Endothelial cell of hepatic sinusoid (primary cell): ENCODE data around the gene BTBD16.

Experiments
- in situ Hi-C: cut with HindIII; loops from 2 replicates; pipeline ENCODE4 v1.10.0; 2017; ENCODE audit warnings: low sequenced_read_pairs

The BTBD16 gene

GRCh38 chr10:122293156-122293960 is 22.3 kb downstream of the BTBD16 start:
- in situ Hi-C loops = no loop called here

- in situ Hi-C loops = no loop called here
Observed at GRCh38 chr10:122293961-122294380, 22.9 kb downstream of the BTBD16 start.

- in situ Hi-C loops = no loop called here
Observed at GRCh38 chr10:122294511-122295450, 23.7 kb downstream of the BTBD16 start.

- in situ Hi-C loops = no loop called here
Observed at GRCh38 chr10:122295451-122295809, 24.3 kb downstream of the BTBD16 start.

GRCh38 chr10:122296363-122297120 is 25.4 kb downstream of the BTBD16 start:
- in situ Hi-C loops = no loop called here

GRCh38 chr10:122297583-122297982 is 26.5 kb downstream of the BTBD16 start:
- in situ Hi-C loops = no loop called here

GRCh38 chr10:122298206-122298597 is 27.1 kb downstream of the BTBD16 start:
- in situ Hi-C loops = no loop called here

- in situ Hi-C loops = no loop called here
Observed at GRCh38 chr10:122298598-122299301, 27.7 kb downstream of the BTBD16 start.

- in situ Hi-C loops = loop anchor here (5.0 kb wide), 1 partner anchor 133 kb away; no protein-coding TSS in a partner anchor
Observed at GRCh38 chr10:122299423-122300075, 28.5 kb downstream of the BTBD16 start.

- in situ Hi-C loops = loop anchor here (5.0 kb wide), 1 partner anchor 131 kb away; no protein-coding TSS in a partner anchor
Observed at GRCh38 chr10:122301055-122301810, 30.1 kb downstream of the BTBD16 start.

- in situ Hi-C loops = loop anchor here (5.0 kb wide), 1 partner anchor 131 kb away; no protein-coding TSS in a partner anchor
Observed at GRCh38 chr10:122301811-122302115, 30.7 kb downstream of the BTBD16 start.

GRCh38 chr10:122302315-122302714 is 31.2 kb downstream of the BTBD16 start:
- in situ Hi-C loops = loop anchor here (5.0 kb wide), 1 partner anchor 130 kb away; no protein-coding TSS in a partner anchor

GRCh38 chr10:122303271-122304053 is 32.4 kb downstream of the BTBD16 start:
- in situ Hi-C loops = loop anchor here (5.0 kb wide), 1 partner anchor 129 kb away; no protein-coding TSS in a partner anchor

- in situ Hi-C loops = loop anchor here (5.0 kb wide), 1 partner anchor 128 kb away; no protein-coding TSS in a partner anchor
Observed at GRCh38 chr10:122304054-122304579, 33.0 kb downstream of the BTBD16 start.

GRCh38 chr10:122306282-122306681 is 35.2 kb downstream of the BTBD16 start:
- in situ Hi-C loops = no loop called here

GRCh38 chr10:122306744-122307143 is 35.6 kb downstream of the BTBD16 start:
- in situ Hi-C loops = no loop called here

GRCh38 chr10:122307669-122308416 is 36.7 kb downstream of the BTBD16 start:
- in situ Hi-C loops = no loop called here
